Non-pigmented ciliary epithelial cell (primary cell): ENCODE measurements around the gene GSTT4.
"Not testable (repeated sequence)": the region's sequence is repeated elsewhere in the genome, so short reads cannot be mapped to it uniquely, and the experiment has no call there.

Experiments
- DNase-seq: peaks from one replicate; pipeline ENCODE4 v3.0.0-alpha.2; 2010; ENCODE audit warnings: low read depth

Gene GSTT4

DNA sequence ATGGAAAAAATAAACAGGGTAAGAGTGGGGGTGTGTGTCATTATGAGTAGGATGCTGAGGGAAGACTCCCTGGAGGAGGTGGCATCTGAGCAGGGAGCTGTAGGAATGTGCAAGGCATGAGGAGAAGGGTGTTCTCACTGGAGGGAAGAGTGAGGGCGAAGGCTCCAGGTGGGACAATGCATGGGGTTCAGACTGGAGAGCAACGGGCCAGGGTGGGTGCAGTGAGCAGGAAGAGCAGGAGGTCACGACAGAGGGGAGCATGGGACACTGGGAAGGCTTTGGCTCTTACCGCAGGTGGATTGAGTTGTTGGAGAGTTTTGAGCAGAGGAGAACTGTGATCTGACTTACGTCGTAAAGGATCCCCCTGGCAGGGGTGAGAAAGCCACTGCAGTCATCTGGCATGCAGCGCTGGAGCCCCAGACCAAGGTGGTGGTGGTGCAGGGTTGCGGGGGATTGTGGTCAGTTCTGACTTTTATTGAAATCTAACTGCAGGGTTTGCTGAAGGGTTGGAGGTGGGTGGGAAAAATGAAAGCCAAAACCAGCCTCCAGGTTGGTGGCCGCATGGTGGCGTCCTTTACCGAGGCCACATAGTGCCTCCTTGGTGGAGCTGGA, 52.4 kb downstream of the GSTT4 start:
- not testable (repeated sequence) for DNase-seq

DNA sequence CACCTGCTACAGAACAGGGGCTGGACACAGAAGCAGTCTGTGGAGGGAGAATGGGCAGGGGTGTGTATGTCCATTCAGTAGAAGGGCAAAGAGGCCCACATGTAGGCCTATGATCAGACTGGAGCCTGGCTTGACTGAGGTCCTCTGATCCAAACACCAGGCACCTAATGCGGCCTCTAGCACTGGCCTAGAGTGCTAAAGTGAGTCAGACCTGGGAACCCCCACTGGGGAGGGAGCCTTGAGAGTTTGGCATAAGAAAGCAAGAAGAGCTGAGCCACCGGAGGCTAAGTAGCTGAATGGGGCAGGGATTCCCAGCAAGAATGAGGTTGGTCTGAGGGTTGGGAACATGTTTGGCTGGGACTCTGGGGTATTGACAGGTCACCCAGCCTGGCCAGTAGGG, 53.9 kb downstream of the GSTT4 start:
- DNase-seq, result not testable (repeated sequence)

DNA sequence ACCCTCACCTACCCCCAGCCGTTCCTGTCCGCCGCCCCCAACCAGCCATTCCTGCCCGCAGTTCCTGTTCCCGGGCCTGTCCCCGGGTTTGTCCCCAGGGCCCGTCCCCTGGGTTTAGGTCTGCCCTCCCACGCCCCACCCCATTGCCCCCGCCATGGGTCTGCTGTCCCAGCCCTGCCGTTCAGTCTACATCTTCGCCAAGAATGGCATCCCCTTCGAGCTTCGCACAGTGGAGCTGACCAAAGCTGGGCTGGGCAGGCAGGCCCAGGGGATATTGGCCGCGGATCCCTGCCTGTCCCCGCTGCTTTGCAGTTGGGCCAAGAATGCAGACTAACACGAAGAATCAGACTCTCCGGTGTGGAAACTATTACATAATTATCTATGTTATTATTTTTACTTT, 55.5 kb downstream of the GSTT4 start:
- DNase-seq, result not testable (repeated sequence)
